DOHH2 (cell line): Measurements from ENCODE around the gene KCTD21.

ENCODE experiments used
- H3F3A ChIP-seq: fragments of 200-600 bp; sonication (generic), shearing (Covaris generic); 2 replicates; pipeline ENCODE4 v1.6.0; 2016; ENCODE audit warnings: antibody characterized with exemption, mild to moderate bottlenecking; ENCODE audit not compliant: control insufficient read depth, insufficient read depth
- H3K27ac ChIP-seq: fragments of 200-600 bp; sonication (generic); 2 replicates; pipeline ENCODE4 v1.5.1; 2014; ENCODE audit warnings: low read depth, mild to moderate bottlenecking, low read length, moderate library complexity
- H3K27me3 ChIP-seq: fragments of 200-600 bp; sonication (generic); 2 replicates; pipeline ENCODE4 v1.6.1; 2014; ENCODE audit warnings: mild to moderate bottlenecking, low read length, mixed read lengths; ENCODE audit not compliant: control insufficient read depth
- H3K36me3 ChIP-seq: fragments of 200-600 bp; sonication (generic); 2 replicates; pipeline ENCODE4 v1.6.1; 2014; ENCODE audit warnings: mild to moderate bottlenecking, low read length, moderate library complexity, mixed read lengths; ENCODE audit not compliant: control insufficient read depth
- H3K4me1 ChIP-seq: fragments of 200-600 bp; sonication (generic); 2 replicates; pipeline ENCODE4 v1.6.1; 2014; ENCODE audit warnings: mild to moderate bottlenecking, low read length, mixed read lengths; ENCODE audit not compliant: control insufficient read depth
- H3K4me2 ChIP-seq: fragments of 200-600 bp; sonication (generic); 2 replicates; pipeline ENCODE4 v1.6.0; 2014; ENCODE audit warnings: mild to moderate bottlenecking, low read length, moderate library complexity
- H3K4me3 ChIP-seq: fragments of 200-600 bp; sonication (generic); 2 replicates; pipeline ENCODE4 v1.5.1; 2014; ENCODE audit warnings: mild to moderate bottlenecking, low read length, mixed read lengths
- H3K79me2 ChIP-seq: fragments of 200-600 bp; sonication (generic); 2 replicates; pipeline ENCODE4 v1.6.1; 2014; ENCODE audit warnings: mild to moderate bottlenecking, low read length, mixed read lengths; ENCODE audit not compliant: control insufficient read depth
- H3K9me2 ChIP-seq: fragments of 200-600 bp; sonication (generic); replicated peaks from 2 replicates; pipeline ENCODE4 v1.6.1; 2014; ENCODE audit warnings: mild to moderate bottlenecking, low read length, mixed read lengths; ENCODE audit not compliant: control insufficient read depth
- H3K9me3 ChIP-seq: fragments of 200-600 bp; sonication (generic); 2 replicates; pipeline ENCODE4 v1.6.1; 2014; ENCODE audit warnings: antibody characterized with exemption, low read length, mixed read lengths; ENCODE audit not compliant: control insufficient read depth, insufficient read depth
- H4K20me1 ChIP-seq: fragments of 200-600 bp; sonication (generic); 2 replicates; pipeline ENCODE4 v1.6.0; 2014; ENCODE audit warnings: low read depth, mild to moderate bottlenecking, antibody characterized with exemption, low read length, moderate library complexity; ENCODE audit not compliant: control insufficient read depth, insufficient read depth
- EZH2phosphoT487 ChIP-seq: fragments of 200-600 bp; sonication (generic); IDR thresholded peaks from 2 replicates; pipeline ENCODE4 v1.6.1; 2017; ENCODE audit warnings: borderline replicate concordance, mild to moderate bottlenecking, antibody characterized with exemption, low read length, moderate library complexity, mixed read lengths
- TF ChIP-seq, protein P1 (sequence below): fragments of 200-600 bp; sonication (generic); IDR thresholded peaks from one replicate; pipeline ENCODE4 v1.5.1; 2014; ENCODE audit warnings: antibody characterized with exemption, mild to moderate bottlenecking, low read depth, low read length; ENCODE audit not compliant: poor library complexity, severe bottlenecking

The KCTD21 gene

DNA sequence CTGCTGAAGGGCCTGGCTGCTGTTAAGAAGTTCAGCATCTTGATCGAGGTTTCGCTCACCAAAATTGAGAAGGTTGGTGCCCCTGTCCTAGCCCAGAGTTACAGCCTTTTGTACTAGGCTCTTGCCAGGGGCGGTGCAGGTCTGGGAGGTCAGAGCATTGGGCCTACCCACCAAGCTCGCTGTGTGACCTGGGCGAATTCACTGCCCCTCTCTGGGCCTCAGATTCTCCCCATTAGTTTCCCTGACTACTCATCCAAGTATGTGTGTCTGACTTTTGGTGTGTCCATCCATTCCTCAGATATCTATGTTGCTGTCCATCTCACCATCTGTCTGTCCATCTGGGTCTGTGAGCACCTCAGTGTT, 11.2 kb upstream of the KCTD21 start:
- no peak overlapping the region for H3K4me2 ChIP-seq

DNA sequence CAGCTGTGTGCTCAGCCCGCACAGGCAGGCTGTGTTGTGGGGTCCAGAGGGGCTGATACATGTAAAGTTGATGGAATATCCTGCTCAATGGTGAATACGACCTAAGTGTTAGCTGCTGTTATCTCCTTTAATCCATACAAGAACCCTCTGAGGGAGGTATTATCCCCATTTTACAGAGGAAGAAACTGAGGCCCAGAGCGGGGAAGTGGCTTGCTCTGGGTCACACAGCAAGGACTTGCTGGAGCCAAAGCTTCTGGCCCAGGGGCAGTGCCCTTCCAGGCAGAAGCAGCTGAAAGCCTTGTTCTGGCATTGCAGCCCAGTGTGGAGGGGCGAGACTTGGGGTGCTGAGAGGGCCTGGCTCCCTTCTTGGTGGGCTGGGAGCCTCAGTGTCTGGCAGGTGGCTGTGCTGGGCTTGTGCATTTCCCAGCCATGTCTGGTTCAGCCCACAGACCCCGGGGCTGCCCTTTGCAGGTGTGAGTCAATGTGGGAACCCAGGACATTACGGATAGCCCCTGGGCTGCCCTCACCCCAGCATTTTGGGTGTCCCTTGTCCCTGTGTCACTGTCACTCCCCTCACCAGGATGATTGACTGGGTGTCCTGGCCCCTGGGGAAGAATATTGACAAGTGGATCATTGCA, 10.7 kb upstream of the KCTD21 start:
- no peak overlapping the region for H3K27ac ChIP-seq
- H3K36me3 ChIP-seq: no peaks in the 10 kb centered on the region
- H3K27me3 ChIP-seq: no peaks in the 10 kb centered on the region
- TF ChIP-seq EZH2phosphoT487: no peak
- TF ChIP-seq, protein P1, sequence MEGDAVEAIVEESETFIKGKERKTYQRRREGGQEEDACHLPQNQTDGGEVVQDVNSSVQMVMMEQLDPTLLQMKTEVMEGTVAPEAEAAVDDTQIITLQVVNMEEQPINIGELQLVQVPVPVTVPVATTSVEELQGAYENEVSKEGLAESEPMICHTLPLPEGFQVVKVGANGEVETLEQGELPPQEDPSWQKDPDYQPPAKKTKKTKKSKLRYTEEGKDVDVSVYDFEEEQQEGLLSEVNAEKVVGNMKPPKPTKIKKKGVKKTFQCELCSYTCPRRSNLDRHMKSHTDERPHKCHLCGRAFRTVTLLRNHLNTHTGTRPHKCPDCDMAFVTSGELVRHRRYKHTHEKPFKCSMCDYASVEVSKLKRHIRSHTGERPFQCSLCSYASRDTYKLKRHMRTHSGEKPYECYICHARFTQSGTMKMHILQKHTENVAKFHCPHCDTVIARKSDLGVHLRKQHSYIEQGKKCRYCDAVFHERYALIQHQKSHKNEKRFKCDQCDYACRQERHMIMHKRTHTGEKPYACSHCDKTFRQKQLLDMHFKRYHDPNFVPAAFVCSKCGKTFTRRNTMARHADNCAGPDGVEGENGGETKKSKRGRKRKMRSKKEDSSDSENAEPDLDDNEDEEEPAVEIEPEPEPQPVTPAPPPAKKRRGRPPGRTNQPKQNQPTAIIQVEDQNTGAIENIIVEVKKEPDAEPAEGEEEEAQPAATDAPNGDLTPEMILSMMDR: no peak
- H4K20me1 ChIP-seq: no peaks in the 10 kb centered on the region
- H3K4me1 ChIP-seq: peaks cover 16% of the 10 kb centered on the region
- no peak overlapping the region for H3K4me3 ChIP-seq
- H3K9me2 ChIP-seq: no peaks in the 10 kb centered on the region
- no peaks in the 10 kb centered on the region for H3K9me3 ChIP-seq
- H3K4me2 ChIP-seq: no peak overlapping the region
- H3F3A ChIP-seq: no peaks in the 10 kb centered on the region
- H3K79me2 ChIP-seq: no peaks in the 10 kb centered on the region

More for the DNA sequence above, 11.2 kb upstream of the KCTD21 start:
- Histone ChIP-seq H3K4me3 (no peak overlapping the region), H3K9me2 (no peaks in the 10 kb centered on the region), H3K36me3 (no peaks in the 10 kb centered on the region), H3K27ac (no peak overlapping the region), H3K9me3 (no peaks in the 10 kb centered on the region), H3F3A (no peaks in the 10 kb centered on the region), H3K4me1 (peaks cover 16% of the 10 kb centered on the region), H3K79me2 (no peaks in the 10 kb centered on the region), H3K27me3 (no peaks in the 10 kb centered on the region), H4K20me1 (no peaks in the 10 kb centered on the region)
- no peak for TF ChIP-seq EZH2phosphoT487
- TF ChIP-seq, protein P1: no peak

GRCh38 chr11:78197816-78198215, 9.4 kb upstream of the KCTD21 start:
- no peak overlapping the region for H3K4me3 ChIP-seq
- H3K27ac ChIP-seq: no peak overlapping the region
- no peak overlapping the region for H3K4me2 ChIP-seq
- H3K4me1 ChIP-seq: peaks cover 18% of the 10 kb centered on the region
- H3K9me2 ChIP-seq: no peaks in the 10 kb centered on the region
- no peaks in the 10 kb centered on the region for H3K79me2 ChIP-seq
- TF ChIP-seq, protein P1: no peak
- no peak for TF ChIP-seq EZH2phosphoT487
- H4K20me1 ChIP-seq: no peaks in the 10 kb centered on the region
- no peaks in the 10 kb centered on the region for H3K9me3 ChIP-seq
- H3F3A ChIP-seq: no peaks in the 10 kb centered on the region
- no peaks in the 10 kb centered on the region for H3K27me3 ChIP-seq
- no peaks in the 10 kb centered on the region for H3K36me3 ChIP-seq
